ENCODE measurements around the gene PSMB5.
A peak's percentile ranks its signal among the peaks of the same experiment; 100 is the strongest.

PSMB5 gene

DNA sequence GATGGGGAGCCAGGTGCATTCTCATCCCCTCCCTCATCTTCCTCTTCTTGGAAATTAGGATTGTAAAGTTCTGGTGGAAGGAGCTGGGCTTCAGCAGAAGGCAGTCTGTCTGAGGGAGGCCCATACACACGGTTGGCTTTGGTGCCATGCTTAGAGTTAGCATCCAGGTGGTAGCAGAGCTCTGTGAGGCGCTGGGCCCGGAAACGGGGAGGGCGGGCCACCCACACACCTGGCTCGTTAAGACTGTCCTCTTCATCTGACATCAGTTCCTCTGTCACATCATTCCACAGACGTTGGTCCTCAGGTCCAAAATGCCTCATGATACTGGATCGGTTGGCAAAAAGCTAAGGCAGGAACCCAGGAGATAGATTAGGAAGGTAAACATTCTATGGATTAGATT, 47.4 kb downstream of the PSMB5 start:
- no peak for DNase-seq (ENCODE audit: low spot score)

DNA sequence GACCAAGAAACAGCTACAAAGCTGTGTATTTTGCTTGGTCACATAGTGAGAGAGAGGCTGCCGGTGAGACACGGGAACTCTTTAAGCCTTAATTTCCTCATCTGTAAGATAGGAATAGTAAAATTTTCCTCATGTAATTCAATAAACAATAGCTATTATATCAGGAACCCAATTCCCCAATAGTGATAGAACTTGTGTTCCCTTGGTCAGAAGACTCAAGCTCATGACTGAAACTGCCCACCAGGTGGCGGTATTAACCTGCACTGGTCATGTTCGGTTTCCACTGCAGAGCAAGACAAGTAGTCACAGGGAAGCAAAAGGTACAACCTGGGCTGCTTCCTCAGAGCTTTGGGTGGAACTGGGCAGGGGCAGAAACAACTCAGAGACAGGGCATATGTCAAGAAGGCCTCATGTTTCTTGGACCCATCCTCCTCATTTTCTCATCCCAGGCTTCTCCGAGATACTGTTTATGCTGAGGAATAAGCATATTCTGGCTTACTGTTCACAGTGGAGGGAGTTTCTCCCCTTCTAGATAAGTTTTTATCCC, 48.1 kb downstream of the PSMB5 start:
- peak; percentile 89 for DNase-seq (ENCODE audit: low spot score)

DNA sequence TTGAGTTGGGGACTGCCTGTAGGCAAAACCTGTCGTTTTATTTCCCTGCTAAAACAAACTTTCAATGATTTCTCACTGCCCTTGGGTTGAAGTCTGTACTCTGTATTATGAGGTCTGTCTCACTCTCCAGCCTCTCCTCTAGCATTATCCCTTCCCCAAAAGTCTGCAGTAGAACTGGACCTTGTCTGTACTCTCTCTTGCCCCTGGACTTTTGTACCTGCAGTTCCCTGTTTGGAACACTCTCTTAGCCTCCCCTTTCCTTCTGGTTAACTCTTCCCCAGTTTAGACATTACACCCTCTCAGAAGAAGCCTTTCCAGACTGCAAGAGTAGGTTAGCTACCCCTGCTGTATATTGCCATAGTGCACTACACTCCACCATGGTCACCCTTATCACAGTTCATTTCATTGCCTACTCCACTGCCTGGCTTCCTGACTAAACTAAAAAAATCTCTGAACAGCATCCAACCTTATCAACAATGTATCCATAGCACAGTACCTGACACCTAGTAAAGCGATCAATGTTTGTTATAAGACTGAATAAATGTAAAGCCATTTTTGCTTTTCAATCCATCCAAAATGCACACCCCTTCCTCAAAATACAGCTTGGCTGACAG, 48.7 kb downstream of the PSMB5 start:
- no peak for DNase-seq (ENCODE audit: low spot score)

DNA sequence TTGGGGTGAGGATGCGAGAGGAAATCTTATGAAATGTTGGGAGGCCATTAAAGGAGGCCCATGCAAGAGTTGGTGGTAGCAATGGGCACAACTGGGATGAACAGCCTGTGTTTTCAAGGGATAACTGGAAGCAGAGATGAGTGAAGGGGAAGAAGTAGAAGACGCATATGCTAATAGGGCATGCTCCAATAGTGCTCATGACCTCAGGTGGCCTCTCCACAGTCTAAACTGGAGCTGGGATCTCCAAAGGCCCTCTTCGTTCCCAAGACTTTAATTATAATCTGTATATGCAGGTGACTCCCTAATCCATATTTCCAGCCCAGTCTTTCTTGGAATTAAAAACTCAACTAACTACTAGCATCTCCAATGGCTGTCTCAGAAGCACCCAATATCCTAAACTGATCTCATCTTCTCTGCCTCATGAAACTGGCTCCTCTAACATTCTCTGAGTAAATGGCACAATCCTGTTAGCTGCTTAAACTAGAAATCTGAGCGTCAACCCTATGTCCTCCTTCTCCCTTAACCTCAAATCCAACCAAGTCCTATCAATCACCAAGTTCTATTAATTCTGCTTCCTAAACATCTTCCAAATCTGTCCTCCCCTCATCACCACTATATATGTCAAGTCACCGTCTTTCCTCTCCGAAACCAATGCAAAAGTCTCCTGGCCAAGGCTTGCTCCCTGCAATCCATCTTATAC, 49.6 kb downstream of the PSMB5 start:
- no peak for DNase-seq (ENCODE audit: low spot score)

DNA sequence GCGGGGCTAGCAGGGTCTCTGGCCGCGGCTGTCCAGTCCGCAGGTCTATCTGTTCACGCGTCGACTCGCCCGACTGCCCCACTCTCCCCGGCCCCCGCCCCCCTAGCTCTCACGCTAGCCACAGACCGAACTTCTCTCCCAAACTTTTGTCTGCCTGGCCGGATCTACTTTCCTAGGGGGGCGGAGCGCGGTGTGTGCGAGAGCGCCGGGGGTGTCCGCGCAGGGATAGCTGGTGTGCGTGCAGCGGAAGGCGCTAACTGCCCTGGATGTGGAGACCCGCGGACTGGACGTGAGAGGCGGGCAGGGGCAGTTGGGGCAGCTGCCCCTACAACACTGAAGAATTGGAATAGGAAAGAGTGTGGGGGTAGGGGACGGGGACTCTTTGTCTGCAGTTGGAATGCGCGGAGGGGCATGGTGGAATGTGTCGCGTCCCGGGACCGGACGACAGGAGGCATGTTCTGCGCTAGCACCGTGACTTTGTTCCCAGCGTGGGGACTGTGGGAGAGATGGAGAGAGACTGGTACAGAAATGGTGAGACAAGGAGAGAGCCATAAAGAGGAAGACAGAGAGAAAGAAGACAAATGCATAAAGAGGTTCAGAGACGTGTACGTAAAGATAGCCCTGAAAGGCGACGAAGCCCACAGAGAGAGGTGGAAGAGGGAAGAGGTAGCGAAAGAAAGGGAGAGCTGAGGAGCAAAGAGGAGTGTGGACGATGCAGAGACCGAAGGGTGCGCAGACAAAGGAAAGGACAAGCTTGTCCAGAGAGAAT, 52.0 kb downstream of the PSMB5 start, which contains the start of gene AJUBA:
Gene AJUBA (minus strand): TSS at position 75 of the 769 bp plus-strand sequence. CDS start 285 bp downstream, outside the sequence.
- DNase-seq (ENCODE audit: low spot score), result peak; percentile 65

DNA sequence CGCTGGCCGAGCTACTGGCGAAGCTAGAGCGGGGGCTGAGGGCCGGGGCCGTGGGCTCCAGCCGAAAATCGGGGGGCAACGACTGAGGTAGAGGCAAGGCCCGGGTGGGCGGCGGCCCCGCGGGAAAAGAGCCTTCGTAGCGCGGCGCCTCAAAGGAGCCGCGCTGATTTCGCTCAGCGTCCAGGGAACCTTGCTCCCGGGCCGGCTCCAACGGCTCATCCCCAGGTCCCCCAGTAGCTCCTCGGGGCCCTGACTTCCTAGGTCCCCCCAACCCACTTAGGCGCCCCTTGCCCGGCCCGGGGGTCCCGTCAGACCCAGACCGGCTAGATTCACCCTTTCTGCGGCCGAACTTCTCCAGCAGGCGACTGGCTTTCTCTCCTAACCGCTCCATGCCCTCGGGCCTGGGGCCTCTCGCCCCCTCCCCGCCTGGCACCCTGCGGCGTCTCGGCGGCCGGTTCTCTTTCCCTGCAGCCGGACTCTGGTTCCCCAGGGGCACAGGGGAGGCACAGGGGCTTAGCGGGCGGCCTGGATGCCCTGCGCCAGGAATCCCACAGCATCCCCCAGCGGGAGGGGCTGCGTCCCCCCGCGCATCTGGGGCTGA, 52.7 kb downstream of the PSMB5 start:
- DNase-seq (ENCODE audit: low spot score), result no peak

DNA sequence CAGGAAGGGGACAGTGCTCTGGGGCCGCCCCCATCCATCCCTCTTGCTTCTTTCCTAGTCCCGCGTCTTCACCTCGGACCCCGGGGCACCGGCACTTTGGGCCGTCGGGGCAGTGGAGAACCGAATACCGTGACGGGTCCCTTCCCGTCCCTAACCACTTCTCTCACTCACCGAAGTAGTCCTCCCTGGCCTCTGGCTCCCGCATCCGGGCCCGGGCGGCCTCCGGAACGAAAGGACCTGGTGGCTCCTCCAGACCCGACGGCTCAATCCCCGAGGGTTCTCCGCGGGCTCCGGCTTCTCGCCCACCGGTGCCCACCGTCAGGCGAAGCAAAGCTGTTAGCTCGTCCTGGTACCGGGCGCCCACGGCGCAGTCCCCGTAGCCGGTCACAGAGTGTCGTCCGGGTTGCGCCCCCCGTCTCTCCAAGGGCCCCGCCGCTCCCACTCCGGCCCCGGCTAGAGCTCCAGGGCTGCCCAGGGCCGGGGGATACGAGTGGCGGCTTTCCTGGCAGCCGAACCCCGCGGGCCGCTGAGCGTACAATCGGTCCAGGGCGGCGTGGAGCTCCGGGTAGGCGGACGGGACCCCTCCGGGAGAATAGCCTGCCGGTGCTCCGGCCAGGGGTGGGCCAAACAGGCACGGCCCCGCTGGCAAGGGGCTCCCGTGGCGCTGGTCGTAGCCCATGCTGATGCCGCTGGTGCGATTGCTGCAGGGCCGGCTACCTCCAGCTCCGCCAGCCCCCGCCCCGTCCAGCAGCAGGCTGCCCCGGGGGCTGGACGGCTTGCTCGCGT, 53.4 kb downstream of the PSMB5 start:
- no peak for DNase-seq (ENCODE audit: low spot score)

DNA sequence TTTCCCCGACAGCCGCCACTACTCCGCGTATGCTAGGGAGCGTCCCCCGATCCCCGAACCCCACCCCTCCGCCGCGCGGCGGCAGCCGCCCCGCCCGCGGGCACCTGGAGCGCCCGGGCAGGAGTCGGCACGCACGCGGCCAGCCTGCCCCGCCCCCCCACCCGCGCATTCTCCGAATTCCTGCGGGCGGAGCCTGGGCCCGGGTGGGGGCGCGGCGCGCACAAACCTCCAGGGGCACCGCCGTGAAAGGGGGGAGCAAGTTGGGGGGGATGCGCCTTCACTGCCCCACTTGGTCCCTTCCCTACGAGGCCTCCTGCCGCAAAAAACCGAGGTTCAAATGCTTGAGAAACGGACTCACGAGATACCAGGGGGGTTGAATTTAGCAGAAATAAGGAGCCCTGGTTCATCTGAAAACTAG, 54.0 kb downstream of the PSMB5 start:
- no peak for DNase-seq (ENCODE audit: low spot score)

DNA sequence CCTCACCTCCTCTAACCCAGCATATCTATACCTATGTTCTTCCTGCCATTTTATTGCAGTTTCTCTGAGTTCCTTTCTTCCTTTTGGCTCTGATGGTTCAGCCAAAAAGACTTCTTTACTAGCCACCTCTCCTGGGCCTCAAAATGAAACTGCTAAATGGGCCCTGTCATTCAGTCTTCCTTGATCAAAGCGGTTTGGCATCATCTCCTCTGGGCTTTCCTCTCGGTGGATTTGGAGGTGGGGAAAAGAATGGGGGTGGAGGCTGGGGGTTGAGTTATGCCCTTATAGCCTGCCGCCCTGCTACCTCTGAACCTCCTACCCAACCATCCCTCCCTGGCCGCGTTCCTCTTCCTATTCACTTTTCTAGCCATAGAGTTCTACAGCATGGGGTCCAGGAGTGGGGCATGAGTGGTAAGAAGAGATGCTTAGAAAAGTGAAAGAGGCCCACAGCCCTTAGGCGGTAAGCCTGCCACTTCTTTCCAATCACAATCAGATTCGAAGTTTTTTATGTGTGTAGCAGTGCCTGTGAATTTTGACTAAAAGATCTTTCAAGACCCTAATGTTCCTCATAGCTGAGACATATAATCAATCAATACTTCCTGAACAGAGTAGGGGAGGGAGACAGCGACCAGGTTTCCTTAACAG, 54.8 kb downstream of the PSMB5 start:
- no peak for DNase-seq (ENCODE audit: low spot score)

DNA sequence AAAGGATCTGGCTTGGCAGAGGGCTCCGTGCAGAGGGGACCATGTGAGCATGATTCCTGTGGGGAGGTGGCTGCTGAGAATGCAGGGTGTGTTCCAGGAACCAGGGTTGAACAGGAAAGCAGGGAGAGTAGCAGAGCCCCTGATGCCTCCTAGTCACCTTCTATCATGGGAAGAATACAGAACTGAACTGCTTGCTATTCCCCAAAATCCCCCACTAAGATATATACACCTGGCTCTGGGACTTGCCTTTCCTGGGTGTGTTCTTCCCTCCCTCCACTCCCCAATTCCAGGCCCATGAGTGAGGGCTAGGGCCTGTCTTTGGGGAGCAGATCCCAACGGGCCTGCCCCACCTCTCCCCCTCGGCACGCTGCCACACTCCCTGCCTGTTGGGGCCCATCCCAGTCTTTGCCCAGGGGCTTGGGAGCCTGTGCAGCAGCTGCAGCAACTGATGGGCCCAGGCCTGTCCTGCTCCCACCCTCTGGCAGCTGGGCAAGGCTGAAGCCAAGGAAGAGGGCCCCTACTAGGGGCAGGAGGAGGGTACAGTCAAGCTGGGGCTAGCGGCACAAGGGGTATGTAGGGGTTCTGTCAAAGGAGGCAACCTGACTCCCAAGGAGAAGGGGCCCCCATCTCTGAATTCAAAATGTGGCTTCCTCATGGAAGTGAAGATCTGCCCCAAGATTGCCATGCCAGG, 55.6 kb downstream of the PSMB5 start:
- DNase-seq (ENCODE audit: low spot score), result no peak

DNA sequence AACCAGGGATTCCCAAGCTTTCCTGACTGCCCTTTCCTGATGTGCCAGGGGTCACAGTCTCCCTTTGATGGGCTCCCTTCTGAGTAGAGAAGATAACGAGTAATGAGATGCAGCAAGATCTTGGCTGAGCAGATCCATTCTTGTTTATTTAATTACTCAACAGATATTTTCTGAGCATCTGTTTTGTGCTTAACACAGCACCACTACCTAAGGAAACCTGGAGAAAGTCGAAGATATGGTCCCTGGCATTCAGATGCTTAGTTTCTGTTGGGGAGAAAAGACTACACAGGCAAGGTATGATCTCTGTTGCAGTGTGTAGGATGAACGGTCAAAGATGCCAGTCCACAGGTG, 56.2 kb downstream of the PSMB5 start:
- DNase-seq (ENCODE audit: low spot score), result no peak

DNA sequence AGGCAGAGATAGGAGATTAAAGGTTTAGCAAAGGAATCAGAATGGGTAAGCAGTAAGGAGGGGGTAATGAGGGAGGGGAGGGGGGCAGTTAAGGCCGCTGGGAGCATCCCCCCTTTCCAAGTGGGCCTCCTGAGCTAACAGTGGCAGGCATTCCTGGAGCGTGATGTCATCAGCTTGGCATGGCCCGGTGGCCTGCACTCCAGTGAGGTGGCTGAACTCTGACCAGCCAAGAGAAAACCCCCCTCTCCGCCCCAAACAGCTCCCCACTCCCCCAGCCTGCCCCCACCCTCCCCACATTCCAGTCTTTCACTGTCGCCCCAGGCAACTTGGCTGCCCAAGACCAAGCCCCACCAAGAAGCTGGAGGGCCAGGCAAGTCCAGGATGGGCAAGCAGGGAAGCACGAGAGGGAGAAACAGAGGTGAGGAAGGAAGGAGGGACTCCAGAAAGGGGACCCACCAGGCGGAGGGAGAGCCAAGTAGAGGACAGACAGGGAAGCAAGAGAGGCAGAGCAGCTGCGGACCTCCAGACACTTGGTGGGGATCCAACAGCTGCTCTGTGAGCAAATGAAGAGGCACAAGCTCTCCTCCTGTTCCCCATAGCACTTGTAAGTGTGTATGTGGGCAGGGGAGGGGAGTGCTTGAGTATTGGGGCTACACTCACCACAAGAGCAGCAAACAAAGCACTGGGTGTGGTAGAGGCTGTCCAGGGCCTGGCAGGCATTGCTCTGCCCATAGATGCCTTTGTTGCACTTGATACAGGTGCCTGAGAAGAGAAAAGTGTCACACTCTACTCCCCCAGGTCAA, 56.8 kb downstream of the PSMB5 start:
- DNase-seq (ENCODE audit: low spot score), result no peak

DNA sequence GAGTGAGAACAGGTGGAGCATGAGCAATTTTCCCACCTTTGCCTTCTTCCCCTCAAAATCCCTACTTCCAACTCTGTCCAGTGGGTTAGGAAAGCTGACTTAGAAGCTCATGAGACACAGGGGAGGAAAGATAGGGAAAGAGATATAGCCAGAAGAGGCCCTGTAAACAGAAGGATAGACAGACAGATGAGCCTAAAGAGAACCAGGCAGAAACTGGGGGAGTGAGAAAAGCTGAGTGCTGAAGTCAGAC, 57.3 kb downstream of the PSMB5 start:
- DNase-seq (ENCODE audit: low spot score), result no peak

DNA sequence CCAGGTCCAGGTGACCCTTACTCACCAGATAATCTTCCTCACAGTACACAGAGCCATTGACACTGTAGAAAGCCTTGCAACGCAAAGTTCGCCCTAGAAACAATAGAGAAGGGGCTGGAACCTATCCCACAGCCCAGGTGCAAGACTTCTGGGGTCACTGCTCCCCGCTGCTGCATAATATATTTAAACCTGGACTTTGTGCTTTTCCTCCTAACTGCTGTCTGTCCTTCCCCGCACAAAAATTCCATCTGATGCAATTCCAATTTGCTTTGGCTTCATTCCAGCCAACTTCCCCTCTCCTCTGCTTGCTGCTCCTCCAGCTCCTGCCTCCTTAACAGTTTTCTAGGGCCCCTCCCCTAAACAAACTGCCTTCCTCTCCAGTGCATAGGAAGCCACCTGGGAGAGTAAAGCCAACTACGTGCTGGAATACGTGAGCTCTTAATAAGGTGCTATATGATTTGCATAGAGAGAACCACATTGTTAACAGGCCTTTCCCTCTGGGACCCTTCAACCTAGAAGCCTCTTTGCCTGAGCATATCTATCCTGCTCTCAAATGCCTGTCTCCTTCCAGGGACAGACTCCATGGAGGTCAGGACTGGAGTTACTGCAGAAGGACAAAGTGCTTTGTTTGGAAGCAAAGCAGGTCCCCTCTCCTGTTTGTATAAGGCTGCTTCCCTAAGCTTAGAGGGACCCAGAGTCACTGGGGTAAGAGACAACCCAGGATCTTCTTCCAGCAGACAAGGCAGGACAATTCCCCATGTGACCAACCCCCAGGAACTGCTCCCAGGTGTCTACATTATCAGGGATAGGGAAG, 57.9 kb downstream of the PSMB5 start:
- no peak for DNase-seq (ENCODE audit: low spot score)
